SK-N-SH (cell line): ENCODE results near the gene AFF3. TPM values are rescaled to one million over a fixed set of nuclear protein-coding genes. Genes with fewer than 3 reads are reported as not detected.

Source experiments
- CTCF ChIA-PET: fragments of 300-600, 350-600 bp; formaldehyde crosslinking; extraction: SDS; loops from one replicate; lab custom pipeline; 2021; lab: Yijun Ruan, JAX
- POLR2A ChIA-PET: fragments of 350-600 bp; sonication (Branson Sonifier 250); formaldehyde crosslinking; extraction: SDS; loops from one replicate; lab custom pipeline; 2020; ENCODE audit warnings: antibody characterized with exemption, inconsistent platforms; lab: Yijun Ruan, JAX
- DNase-seq: peaks from one replicate; pipeline ENCODE4 v3.0.0; 2012
- H2AFZ ChIP-seq: fragments of 200-600 bp; sonication (generic); 2 replicates; pipeline ENCODE4 v1.8.1; 2016; ENCODE audit warnings: antibody characterized with exemption, mild to moderate bottlenecking, low read depth
- H3F3A ChIP-seq: fragments of 200-600 bp; sonication (generic); replicated peaks from 2 replicates; pipeline ENCODE3; 2016; ENCODE audit warnings: antibody characterized with exemption, mild to moderate bottlenecking; ENCODE audit not compliant: insufficient read depth
- H3K27ac ChIP-seq, 2 experiments: fragments of 200-500 bp in 1 of 2; fragments of 200-600 bp in 1 of 2; sonication (Bioruptor generic) in 1 of 2; sonication (generic), shearing (Covaris generic) in 1 of 2; 2 replicates each; pipeline versions ENCODE4 v1.5.1 to v1.6.1; 2014 to 2016; ENCODE audit warnings: low read depth in 2 of 2, inconsistent platforms in 1 of 2, low read length in 1 of 2, mild to moderate bottlenecking in 1 of 2, mixed read lengths in 1 of 2
- H3K27me3 ChIP-seq: fragments of 200-600 bp; sonication (generic), shearing (Covaris generic); 2 replicates; pipeline ENCODE4 v1.6.1; 2016; ENCODE audit warnings: mixed run types; ENCODE audit not compliant: insufficient read depth
- H3K36me3 ChIP-seq, 2 experiments: fragments of 200-500 bp in 1 of 2; fragments of 200-600 bp in 1 of 2; sonication (Bioruptor generic) in 1 of 2; sonication (generic) in 1 of 2; replicated peaks in 1 of 2; 2 replicates each; pipeline versions ENCODE3 to v1.5.1; 2014 to 2016; ENCODE audit warnings: low read length in 1 of 2, mild to moderate bottlenecking in 1 of 2; ENCODE audit not compliant: insufficient read depth in 2 of 2, control insufficient read depth in 1 of 2
- H3K4me1 ChIP-seq, 2 experiments: fragments of 200-500 bp in 1 of 2; fragments of 200-600 bp in 1 of 2; sonication (Bioruptor generic) in 1 of 2; sonication (generic), shearing (Covaris generic) in 1 of 2; 2 replicates each; pipeline versions ENCODE4 v1.5.1 to v1.6.1; 2014 to 2016; ENCODE audit warnings: low read depth in 1 of 2, low read length in 1 of 2, mixed run types in 1 of 2; ENCODE audit not compliant: insufficient read depth in 2 of 2, control insufficient read depth in 1 of 2
- H3K4me2 ChIP-seq: fragments of 200-600 bp; sonication (generic), shearing (Covaris generic); 2 replicates; pipeline ENCODE4 v1.6.1; 2017; ENCODE audit warnings: mixed run types
- H3K4me3 ChIP-seq, 2 experiments: fragments of 200-500 bp in 1 of 2; fragments of 200-600 bp in 1 of 2; sonication (Bioruptor generic) in 1 of 2; sonication (generic), shearing (Covaris generic) in 1 of 2; 2 replicates each; pipeline versions ENCODE4 v1.5.1 to v1.8.1; 2014 to 2016; ENCODE audit warnings: low read depth in 2 of 2, inconsistent platforms in 1 of 2, low read length in 1 of 2, mild to moderate bottlenecking in 1 of 2, mixed read lengths in 1 of 2, moderate library complexity in 1 of 2
- H3K79me2 ChIP-seq: fragments of 200-600 bp; sonication (generic); 2 replicates; pipeline ENCODE4 v1.8.1; 2017; ENCODE audit warnings: mild to moderate bottlenecking; ENCODE audit not compliant: insufficient read depth
- H3K9ac ChIP-seq: fragments of 200-600 bp; sonication (generic); 2 replicates; pipeline ENCODE4 v1.6.1; 2017; ENCODE audit warnings: mixed run types
- H3K9me2 ChIP-seq: fragments of 200-600 bp; sonication (generic); 2 replicates; pipeline ENCODE4 v1.6.1; 2017; ENCODE audit warnings: mixed run types
- H3K9me3 ChIP-seq: fragments of 200-600 bp; sonication (generic); 2 replicates; pipeline ENCODE4 v1.6.1; 2017; ENCODE audit warnings: mixed run types, mild to moderate bottlenecking, moderate library complexity
- H4K20me1 ChIP-seq: fragments of 200-600 bp; sonication (generic); 2 replicates; pipeline ENCODE4 v1.6.1; 2017; ENCODE audit warnings: mild to moderate bottlenecking, mixed run types; ENCODE audit not compliant: insufficient read depth
- ELF1 ChIP-seq: IDR thresholded peaks from 2 replicates; pipeline ENCODE4 v1.4.0; 2012
- FOXJ3 ChIP-seq: sonication (generic); formaldehyde crosslinking; IDR thresholded peaks from 2 replicates; pipeline ENCODE4 v1.5.1; 2020; ENCODE audit warnings: mild to moderate bottlenecking, missing genetic modification reagents
- FOXM1 ChIP-seq: IDR thresholded peaks from 2 replicates; pipeline ENCODE4 v1.4.0; 2012; ENCODE audit warnings: low read depth, mild to moderate bottlenecking
- GABPA ChIP-seq: IDR thresholded peaks from 2 replicates; pipeline ENCODE4 v1.4.0; 2012; ENCODE audit warnings: low read depth, mild to moderate bottlenecking
- IRF3 ChIP-seq: fragments of 150-350 bp; IDR thresholded peaks from 2 replicates; pipeline ENCODE4 v1.6.1; 2016; ENCODE audit warnings: mild to moderate bottlenecking, low read depth, low read length
- MEF2A ChIP-seq: IDR thresholded peaks from 2 replicates; pipeline ENCODE4 v1.4.0; 2012; ENCODE audit warnings: low read depth, borderline replicate concordance
- PBX3 ChIP-seq: IDR thresholded peaks from 2 replicates; pipeline ENCODE4; 2012
- POLR2AphosphoS5 ChIP-seq: IDR thresholded peaks from 2 replicates; pipeline ENCODE4 v1.6.1; 2012; ENCODE audit warnings: low read depth, low read length
- RAD21 ChIP-seq: IDR thresholded peaks from 2 replicates; pipeline ENCODE4 v1.6.1; 2012; ENCODE audit warnings: mild to moderate bottlenecking, low read length
- RFX5 ChIP-seq: IDR thresholded peaks from 2 replicates; pipeline ENCODE4 v1.6.1; 2012; ENCODE audit warnings: mild to moderate bottlenecking, improper control_type of control experiment, low read length
- RXRA ChIP-seq: IDR thresholded peaks from 2 replicates; pipeline ENCODE4 v1.4.0; 2012; ENCODE audit warnings: low read depth, mild to moderate bottlenecking, borderline replicate concordance
- SIN3A ChIP-seq: IDR thresholded peaks from 2 replicates; pipeline ENCODE4 v1.6.1; 2012; ENCODE audit warnings: low read depth, mild to moderate bottlenecking, low read length, moderate library complexity, borderline replicate concordance
- SMC3 ChIP-seq: IDR thresholded peaks from 2 replicates; pipeline ENCODE4 v1.6.1; 2012; ENCODE audit warnings: low read depth, low read length, improper control_type of control experiment
- TCF12 ChIP-seq: IDR thresholded peaks from 2 replicates; pipeline ENCODE4 v1.4.0; 2012
- TEAD4 ChIP-seq: IDR thresholded peaks from 2 replicates; pipeline ENCODE4 v1.4.0; 2012; ENCODE audit warnings: mild to moderate bottlenecking, borderline replicate concordance; ENCODE audit not compliant: insufficient read depth
- USF1 ChIP-seq: IDR thresholded peaks from 2 replicates; pipeline ENCODE4 v1.4.0; 2012; ENCODE audit warnings: low read depth, borderline replicate concordance
- WGBS: methylation state at CpG from one replicate; pipeline ENCODE4 v1.1.6; 2017; ENCODE audit warnings: low lambda C conversion rate; 5-methylcytosine and 5-hydroxymethylcytosine counted together
- polyA plus RNA-seq, 3 experiments: library from polyadenylated mRNA; depleted of rRNA; stranded (reverse); fragments of >200 nt; gene quantifications; 2 replicates each; pipeline ENCODE4 v1.2.3, GENCODE V29; 2012

AFF3 gene
- polyA plus RNA-seq, 1 of the 3 experiments (the other 2 are of a cell fraction) = 0.36 TPM

- DNase-seq = no peak
- Histone ChIP-seq H3K4me2 (no peak overlapping the region), H3K4me1 (no peaks in the 10 kb centered on the region; a peak in 1 of 4 replicates), H3K9me2 (no peaks in the 10 kb centered on the region), H3K4me3 (no peak overlapping the region), H3K36me3 (no peaks in the 10 kb centered on the region), H3K27ac (no peak overlapping the region), H3F3A (no peaks in the 10 kb centered on the region), H2AFZ (no peak overlapping the region), H3K27me3 (no peaks in the 10 kb centered on the region), H3K79me2 (no peaks in the 10 kb centered on the region), H3K9me3 (no peaks in the 10 kb centered on the region), H3K9ac (no peak overlapping the region), H4K20me1 (no peaks in the 10 kb centered on the region)
- CTCF ChIA-PET = interaction anchor here (0.9 kb wide), 1 partner anchor 18 kb away, joined by 3 read pairs; no protein-coding TSS in a partner anchor
- TF ChIP-seq ELF1 (no peak), RFX5 (no peak), POLR2AphosphoS5 (no peak), RXRA (no peak), SIN3A (no peak), PBX3 (no peak), MEF2A (no peak), FOXM1 (no peak), TEAD4 (no peak), FOXJ3 (CRISPR knock-in tag) (no peak), GABPA (no peak)
- WGBS = 77% methylated on average over 8 of the region's 8 CpGs
- POLR2A ChIA-PET = no interaction called here
Observed at GRCh38 chr2:99784282-99784681, 358.1 kb downstream of the AFF3 start.

- Histone ChIP-seq H3K9me3 (no peaks in the 10 kb centered on the region), H3K4me1 (peaks cover 0 to 7% of the 10 kb centered on the region in 2 experiments; a peak in 1 of 4 replicates), H3K36me3 (no peaks in the 10 kb centered on the region), H3K4me3 (no peak overlapping the region), H3F3A (peaks cover 4% of the 10 kb centered on the region), H4K20me1 (no peaks in the 10 kb centered on the region), H3K9me2 (no peaks in the 10 kb centered on the region), H2AFZ (no peak overlapping the region), H3K27me3 (no peaks in the 10 kb centered on the region)
- no peak for DNase-seq
- POLR2A ChIA-PET = no interaction called here
- WGBS = 50% methylated on average over 5 of the region's 5 CpGs
- no peak for TF ChIP-seq GABPA
- no peak for TF ChIP-seq TCF12
- no peak for TF ChIP-seq USF1
- no peak for TF ChIP-seq RAD21
- no peak for TF ChIP-seq IRF3
- no peak for TF ChIP-seq SMC3
- TF ChIP-seq, all 33 proteins: peak for 0
- no peak overlapping the region for H3K9ac ChIP-seq
- H3K4me2 ChIP-seq = no peak overlapping the region
- no peak overlapping the region for H3K27ac ChIP-seq
- H3K79me2 ChIP-seq = no peaks in the 10 kb centered on the region
- CTCF ChIA-PET = no interaction called here
Observed at GRCh38 chr2:99780276-99780675, 362.1 kb downstream of the AFF3 start.
